ENCODE data around the gene RAB11FIP4. TPM values are rescaled to one million over a fixed set of nuclear protein-coding genes. Genes with fewer than 3 reads are reported as not detected.

RAB11FIP4 gene
- total RNA-seq, 1 experiment from 2014 or later: 54.9 TPM

DNA sequence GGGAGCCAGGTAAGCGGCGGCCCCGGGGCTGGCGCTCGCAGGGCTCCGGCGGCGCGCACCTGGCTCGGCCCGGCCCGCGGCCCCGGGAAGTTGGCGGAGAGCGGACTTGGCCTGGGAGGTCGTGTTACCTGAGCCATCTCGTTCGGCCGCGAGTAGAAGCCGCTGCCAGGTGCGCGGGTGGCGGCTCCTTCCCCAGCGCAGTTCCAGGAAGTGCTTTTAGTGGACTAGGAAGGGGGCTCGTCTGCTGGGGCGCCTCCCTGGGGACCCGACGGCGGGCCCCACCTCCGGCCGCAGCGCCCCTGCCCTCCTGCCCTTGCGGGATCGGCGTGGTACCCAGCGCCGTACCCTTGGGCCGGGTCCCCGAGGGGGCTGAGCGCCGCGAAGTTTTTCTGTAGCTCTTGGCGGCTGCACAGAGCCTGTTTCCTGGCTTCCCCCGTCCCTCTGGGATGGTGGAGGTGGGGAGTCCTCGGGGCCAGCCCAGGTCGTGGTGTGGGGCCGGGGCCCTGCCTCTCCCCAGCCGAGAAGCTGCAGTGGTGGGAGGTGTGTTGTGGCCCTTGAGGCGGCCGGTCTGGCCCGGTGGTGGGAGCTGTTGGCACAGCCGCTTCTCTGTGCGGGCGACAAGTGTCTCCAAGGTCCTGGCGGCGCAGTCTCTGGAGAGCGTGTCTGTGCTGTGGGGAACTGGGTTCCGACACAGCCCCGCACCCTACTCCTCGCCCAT is 96.9 kb downstream of the RAB11FIP4 start:
- ATAC-seq (peak; percentile 4), DNase-seq (ENCODE audit: low spot score) (peak; percentile 56)
- TF ChIP-seq, protein P1, sequence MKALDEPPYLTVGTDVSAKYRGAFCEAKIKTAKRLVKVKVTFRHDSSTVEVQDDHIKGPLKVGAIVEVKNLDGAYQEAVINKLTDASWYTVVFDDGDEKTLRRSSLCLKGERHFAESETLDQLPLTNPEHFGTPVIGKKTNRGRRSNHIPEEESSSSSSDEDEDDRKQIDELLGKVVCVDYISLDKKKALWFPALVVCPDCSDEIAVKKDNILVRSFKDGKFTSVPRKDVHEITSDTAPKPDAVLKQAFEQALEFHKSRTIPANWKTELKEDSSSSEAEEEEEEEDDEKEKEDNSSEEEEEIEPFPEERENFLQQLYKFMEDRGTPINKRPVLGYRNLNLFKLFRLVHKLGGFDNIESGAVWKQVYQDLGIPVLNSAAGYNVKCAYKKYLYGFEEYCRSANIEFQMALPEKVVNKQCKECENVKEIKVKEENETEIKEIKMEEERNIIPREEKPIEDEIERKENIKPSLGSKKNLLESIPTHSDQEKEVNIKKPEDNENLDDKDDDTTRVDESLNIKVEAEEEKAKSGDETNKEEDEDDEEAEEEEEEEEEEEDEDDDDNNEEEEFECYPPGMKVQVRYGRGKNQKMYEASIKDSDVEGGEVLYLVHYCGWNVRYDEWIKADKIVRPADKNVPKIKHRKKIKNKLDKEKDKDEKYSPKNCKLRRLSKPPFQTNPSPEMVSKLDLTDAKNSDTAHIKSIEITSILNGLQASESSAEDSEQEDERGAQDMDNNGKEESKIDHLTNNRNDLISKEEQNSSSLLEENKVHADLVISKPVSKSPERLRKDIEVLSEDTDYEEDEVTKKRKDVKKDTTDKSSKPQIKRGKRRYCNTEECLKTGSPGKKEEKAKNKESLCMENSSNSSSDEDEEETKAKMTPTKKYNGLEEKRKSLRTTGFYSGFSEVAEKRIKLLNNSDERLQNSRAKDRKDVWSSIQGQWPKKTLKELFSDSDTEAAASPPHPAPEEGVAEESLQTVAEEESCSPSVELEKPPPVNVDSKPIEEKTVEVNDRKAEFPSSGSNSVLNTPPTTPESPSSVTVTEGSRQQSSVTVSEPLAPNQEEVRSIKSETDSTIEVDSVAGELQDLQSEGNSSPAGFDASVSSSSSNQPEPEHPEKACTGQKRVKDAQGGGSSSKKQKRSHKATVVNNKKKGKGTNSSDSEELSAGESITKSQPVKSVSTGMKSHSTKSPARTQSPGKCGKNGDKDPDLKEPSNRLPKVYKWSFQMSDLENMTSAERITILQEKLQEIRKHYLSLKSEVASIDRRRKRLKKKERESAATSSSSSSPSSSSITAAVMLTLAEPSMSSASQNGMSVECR (CRISPR knock-in tag; IDR thresholded peaks at IDR 0.05; ENCODE audit: borderline replicate concordance): peak; percentile 48; the same call in 1 of the 2 replicates
- no peak for TF ChIP-seq ZBTB21 (CRISPR knock-in tag; IDR thresholded peaks at IDR 0.05; ENCODE audit: borderline replicate concordance)
- Mint-ChIP-seq H3K9me3 (no peaks in the 10 kb centered on the region), H3K4me3 (peak overlapping the region; percentile 83), H3K27me3 (ENCODE audit: low read depth) (no peaks in the 10 kb centered on the region; the same call in 1 of the 2 replicates), H3K27ac (peak overlapping the region; percentile 53; the same call in 1 of the 2 replicates), H3K36me3 (no peaks in the 10 kb centered on the region), H3K4me1 (peaks cover 47% of the 10 kb centered on the region)
- POLR2A ChIA-PET: interaction anchor here (0.6 to 1.5 kb wide), 14 partner anchors 10 to 393 kb away, joined by 3 to 5 read pairs (median 3); partner anchors contain the start of gene NF1
- CTCF ChIA-PET: interaction anchor here (0.6 to 4.0 kb wide), 19 partner anchors 11 to 354 kb away, joined by 3 to 25 read pairs (median 5); no protein-coding TSS in a partner anchor

- H3K4me1 Mint-ChIP-seq: peaks cover 52% of the 10 kb centered on the region
- 0 out of 2 replicates have a peak, but pooled peaks have one; percentile 64 for TF ChIP-seq MYBL2 (CRISPR knock-in tag; IDR thresholded peaks at IDR 0.05)
- TF ChIP-seq, protein P2, sequence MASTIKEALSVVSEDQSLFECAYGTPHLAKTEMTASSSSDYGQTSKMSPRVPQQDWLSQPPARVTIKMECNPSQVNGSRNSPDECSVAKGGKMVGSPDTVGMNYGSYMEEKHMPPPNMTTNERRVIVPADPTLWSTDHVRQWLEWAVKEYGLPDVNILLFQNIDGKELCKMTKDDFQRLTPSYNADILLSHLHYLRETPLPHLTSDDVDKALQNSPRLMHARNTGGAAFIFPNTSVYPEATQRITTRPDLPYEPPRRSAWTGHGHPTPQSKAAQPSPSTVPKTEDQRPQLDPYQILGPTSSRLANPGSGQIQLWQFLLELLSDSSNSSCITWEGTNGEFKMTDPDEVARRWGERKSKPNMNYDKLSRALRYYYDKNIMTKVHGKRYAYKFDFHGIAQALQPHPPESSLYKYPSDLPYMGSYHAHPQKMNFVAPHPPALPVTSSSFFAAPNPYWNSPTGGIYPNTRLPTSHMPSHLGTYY (CRISPR knock-in tag; IDR thresholded peaks at IDR 0.05): no peak
- TF ChIP-seq ELF4 (CRISPR knock-in tag; IDR thresholded peaks at IDR 0.05; ENCODE audit: low read depth): no peak
- TF ChIP-seq FOXP1 (CRISPR knock-in tag; IDR thresholded peaks at IDR 0.05; ENCODE audit: borderline replicate concordance): 0 out of 2 replicates have a peak, but pooled peaks have one; percentile 16
- peak overlapping the region; percentile 83 for H3K4me3 Mint-ChIP-seq
- DNase-seq (ENCODE audit: low spot score) (no peak), ATAC-seq (no peak)
- no peaks in the 10 kb centered on the region; the same call in 1 of the 2 replicates for H3K27me3 Mint-ChIP-seq (ENCODE audit: low read depth)
- peak overlapping the region; percentile 53; the same call in 1 of the 2 replicates for H3K27ac Mint-ChIP-seq
- CTCF ChIA-PET: interaction anchor here (0.7 to 4.0 kb wide), 9 partner anchors 11 to 354 kb away, joined by 3 to 25 read pairs (median 10); no protein-coding TSS in a partner anchor
- no peaks in the 10 kb centered on the region for H3K36me3 Mint-ChIP-seq
- POLR2A ChIA-PET: interaction anchor here (0.7 to 1.2 kb wide), 6 partner anchors 10 to 553 kb away, joined by 3 to 10 read pairs (median 3); no protein-coding TSS in a partner anchor
- H3K9me3 Mint-ChIP-seq: no peaks in the 10 kb centered on the region
These were observed 97.5 kb downstream of the RAB11FIP4 start for GRCh38 chr17:31488982-31489294.

DNA sequence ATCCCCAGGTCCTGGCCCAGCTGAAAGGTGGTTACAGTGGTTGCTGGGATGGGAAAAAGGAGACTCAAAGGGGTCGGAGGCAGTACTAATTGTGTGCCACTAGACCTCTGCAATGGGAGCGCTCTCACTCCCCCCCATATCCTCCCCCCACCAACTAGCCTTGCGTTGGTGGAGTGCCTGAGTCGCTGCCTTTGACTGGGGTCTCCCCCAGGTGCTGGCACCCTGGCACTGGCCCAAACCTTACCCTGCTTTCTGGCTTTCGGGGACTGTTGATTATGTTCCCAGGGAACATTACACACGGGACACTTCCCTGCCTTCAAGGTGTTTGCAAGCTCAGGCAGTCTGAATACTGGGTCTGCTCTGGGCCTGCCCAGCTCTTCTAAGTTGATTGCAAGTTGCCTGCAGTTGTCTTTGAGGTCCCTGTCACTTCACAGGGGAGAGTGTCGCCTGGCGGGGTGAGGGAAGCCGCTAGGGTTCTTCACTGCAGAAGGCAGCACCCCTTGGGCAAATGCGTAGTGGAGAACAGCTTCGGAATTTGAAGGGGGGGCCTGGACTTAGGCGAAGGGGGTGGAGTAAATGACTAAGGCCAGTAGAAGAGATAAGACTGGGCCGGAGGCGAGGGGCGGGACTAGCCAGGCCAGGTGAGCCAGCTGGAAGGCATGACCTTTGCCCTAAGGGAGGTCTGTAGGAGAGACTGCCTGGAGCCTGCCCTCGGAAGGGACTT is 98.0 kb downstream of the RAB11FIP4 start:
- ATAC-seq (peak; percentile 70), DNase-seq (ENCODE audit: low spot score) (peak; percentile 86)
- H3K36me3 Mint-ChIP-seq: no peaks in the 10 kb centered on the region
- H3K27me3 Mint-ChIP-seq (ENCODE audit: low read depth): no peaks in the 10 kb centered on the region; the same call in 1 of the 2 replicates
- no peaks in the 10 kb centered on the region for H3K9me3 Mint-ChIP-seq
- H3K4me1 Mint-ChIP-seq: peaks cover 57% of the 10 kb centered on the region
- peak overlapping the region; percentile 84 for H3K27ac Mint-ChIP-seq
- peak overlapping the region; percentile 83 for H3K4me3 Mint-ChIP-seq
- ChIA-PET CTCF (interaction anchor here (0.6 to 4.0 kb wide), 9 partner anchors 10 to 1280 kb away, joined by 3 to 25 read pairs (median 5); no protein-coding TSS in a partner anchor), POLR2A (interaction anchor here (0.7 to 1.2 kb wide), 5 partner anchors 9 to 554 kb away, joined by 3 to 10 read pairs (median 3); no protein-coding TSS in a partner anchor)
- peak; percentile 33; the same call in 1 of the 2 replicates for TF ChIP-seq FOXP1 (CRISPR knock-in tag; IDR thresholded peaks at IDR 0.05; ENCODE audit: borderline replicate concordance)
- peak; percentile 60; the same call in 1 of the 2 replicates for TF ChIP-seq SP1 (CRISPR knock-in tag; conservative IDR thresholded peaks at IDR 0.05)
- no peak for TF ChIP-seq JAZF1 (CRISPR knock-in tag; IDR thresholded peaks at IDR 0.05)
- no peak for TF ChIP-seq SOX15 (CRISPR knock-in tag; IDR thresholded peaks at IDR 0.05)
- no peak for TF ChIP-seq ZNF263 (CRISPR knock-in tag; IDR thresholded peaks at IDR 0.05; ENCODE audit: low read depth)
- TF ChIP-seq, protein P3, sequence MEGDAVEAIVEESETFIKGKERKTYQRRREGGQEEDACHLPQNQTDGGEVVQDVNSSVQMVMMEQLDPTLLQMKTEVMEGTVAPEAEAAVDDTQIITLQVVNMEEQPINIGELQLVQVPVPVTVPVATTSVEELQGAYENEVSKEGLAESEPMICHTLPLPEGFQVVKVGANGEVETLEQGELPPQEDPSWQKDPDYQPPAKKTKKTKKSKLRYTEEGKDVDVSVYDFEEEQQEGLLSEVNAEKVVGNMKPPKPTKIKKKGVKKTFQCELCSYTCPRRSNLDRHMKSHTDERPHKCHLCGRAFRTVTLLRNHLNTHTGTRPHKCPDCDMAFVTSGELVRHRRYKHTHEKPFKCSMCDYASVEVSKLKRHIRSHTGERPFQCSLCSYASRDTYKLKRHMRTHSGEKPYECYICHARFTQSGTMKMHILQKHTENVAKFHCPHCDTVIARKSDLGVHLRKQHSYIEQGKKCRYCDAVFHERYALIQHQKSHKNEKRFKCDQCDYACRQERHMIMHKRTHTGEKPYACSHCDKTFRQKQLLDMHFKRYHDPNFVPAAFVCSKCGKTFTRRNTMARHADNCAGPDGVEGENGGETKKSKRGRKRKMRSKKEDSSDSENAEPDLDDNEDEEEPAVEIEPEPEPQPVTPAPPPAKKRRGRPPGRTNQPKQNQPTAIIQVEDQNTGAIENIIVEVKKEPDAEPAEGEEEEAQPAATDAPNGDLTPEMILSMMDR (IDR thresholded peaks at IDR 0.05): no peak
- TF ChIP-seq NFATC4 (CRISPR knock-in tag; IDR thresholded peaks at IDR 0.05): no peak
- TF ChIP-seq ZNF121 (CRISPR knock-in tag; IDR thresholded peaks at IDR 0.05): no peak
- TF ChIP-seq KAT7 (CRISPR knock-in tag; IDR thresholded peaks at IDR 0.05; ENCODE audit: borderline replicate concordance): no peak
- TF ChIP-seq, protein P4, sequence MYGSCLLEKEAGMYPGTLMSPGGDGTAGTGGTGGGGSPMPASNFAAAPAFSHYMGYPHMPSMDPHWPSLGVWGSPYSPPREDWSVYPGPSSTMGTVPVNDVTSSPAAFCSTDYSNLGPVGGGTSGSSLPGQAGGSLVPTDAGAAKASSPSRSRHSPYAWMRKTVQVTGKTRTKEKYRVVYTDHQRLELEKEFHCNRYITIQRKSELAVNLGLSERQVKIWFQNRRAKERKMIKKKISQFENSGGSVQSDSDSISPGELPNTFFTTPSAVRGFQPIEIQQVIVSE (CRISPR knock-in tag; IDR thresholded peaks at IDR 0.05; ENCODE audit: borderline replicate concordance): no peak
- TF ChIP-seq ATF6 (CRISPR knock-in tag; IDR thresholded peaks at IDR 0.05): no peak

Data from WTC11 (cell line).